Measurements from ENCODE around the gene GALNT4.

The GALNT4 gene

DNA sequence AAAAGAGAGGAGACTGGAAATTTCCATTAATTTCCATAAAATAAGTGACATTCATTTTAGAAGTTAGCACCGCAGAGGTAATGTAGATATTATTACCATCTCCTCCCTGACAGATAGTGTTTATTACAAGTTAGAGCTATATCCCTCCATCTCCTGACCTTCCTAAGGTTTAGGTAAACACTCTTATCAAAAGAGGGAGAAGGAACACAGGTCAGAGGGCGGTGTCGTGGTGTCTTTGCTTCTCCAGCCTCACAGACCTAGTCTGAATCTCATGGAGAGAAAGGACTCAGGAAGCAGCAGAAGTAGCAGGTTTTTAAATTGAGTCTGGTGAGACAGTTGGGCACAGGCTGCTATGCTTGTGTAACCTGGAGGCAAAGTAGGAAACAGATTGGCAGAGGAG, 12.8 kb upstream of the GALNT4 start:
- H3K4me1 ChIP-seq (ENCODE audit: low read length): no peaks in the 10 kb centered on the region
- no peak overlapping the region for H3K4me2 ChIP-seq (ENCODE audit: low read length)
- H3K4me3 ChIP-seq (ENCODE audit: low read length): no peak overlapping the region
- H3K36me3 ChIP-seq (replicated peaks; ENCODE audit: low read depth, low read length): no peaks in the 10 kb centered on the region
- H3K9ac ChIP-seq (ENCODE audit: low read length): no peak overlapping the region
- no peaks in the 10 kb centered on the region for H3K9me3 ChIP-seq (ENCODE audit: insufficient read depth, low read length)
- H4K20me1 ChIP-seq (ENCODE audit: insufficient read depth, low read length): no peaks in the 10 kb centered on the region
- H2AFZ ChIP-seq (ENCODE audit: low read depth, low read length): no peak overlapping the region
- H3K79me2 ChIP-seq (ENCODE audit: low read length): no peaks in the 10 kb centered on the region
- no peak for TF ChIP-seq EZH2phosphoT487 (IDR thresholded peaks at IDR 0.05; ENCODE audit: low read depth)
- TF ChIP-seq, protein P1, sequence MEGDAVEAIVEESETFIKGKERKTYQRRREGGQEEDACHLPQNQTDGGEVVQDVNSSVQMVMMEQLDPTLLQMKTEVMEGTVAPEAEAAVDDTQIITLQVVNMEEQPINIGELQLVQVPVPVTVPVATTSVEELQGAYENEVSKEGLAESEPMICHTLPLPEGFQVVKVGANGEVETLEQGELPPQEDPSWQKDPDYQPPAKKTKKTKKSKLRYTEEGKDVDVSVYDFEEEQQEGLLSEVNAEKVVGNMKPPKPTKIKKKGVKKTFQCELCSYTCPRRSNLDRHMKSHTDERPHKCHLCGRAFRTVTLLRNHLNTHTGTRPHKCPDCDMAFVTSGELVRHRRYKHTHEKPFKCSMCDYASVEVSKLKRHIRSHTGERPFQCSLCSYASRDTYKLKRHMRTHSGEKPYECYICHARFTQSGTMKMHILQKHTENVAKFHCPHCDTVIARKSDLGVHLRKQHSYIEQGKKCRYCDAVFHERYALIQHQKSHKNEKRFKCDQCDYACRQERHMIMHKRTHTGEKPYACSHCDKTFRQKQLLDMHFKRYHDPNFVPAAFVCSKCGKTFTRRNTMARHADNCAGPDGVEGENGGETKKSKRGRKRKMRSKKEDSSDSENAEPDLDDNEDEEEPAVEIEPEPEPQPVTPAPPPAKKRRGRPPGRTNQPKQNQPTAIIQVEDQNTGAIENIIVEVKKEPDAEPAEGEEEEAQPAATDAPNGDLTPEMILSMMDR (IDR thresholded peaks at IDR 0.05; ENCODE audit: low read depth, low read length): no peak
- no peak overlapping the region for H3K27ac ChIP-seq (ENCODE audit: low read length)
- no peaks in the 10 kb centered on the region for H3K27me3 ChIP-seq (ENCODE audit: low read depth, low read length)

DNA sequence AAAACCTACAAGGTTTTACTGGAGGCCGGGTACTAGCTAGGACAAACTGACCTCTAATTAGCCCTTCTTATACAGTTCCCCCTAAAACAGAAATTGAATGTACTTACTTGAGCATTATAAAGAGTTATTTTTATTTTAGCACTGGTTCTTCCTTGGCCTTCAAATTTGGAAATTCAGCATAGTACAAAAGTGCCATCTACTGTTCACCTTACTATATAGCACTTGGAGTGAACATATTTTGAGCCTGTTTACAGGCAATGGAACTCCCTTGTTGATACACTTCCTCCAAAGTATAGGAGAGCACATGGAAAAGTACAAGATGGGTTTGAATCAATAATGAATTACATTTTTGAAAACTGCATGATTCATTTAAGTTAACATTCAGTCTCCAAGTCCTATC, 5.1 kb upstream of the GALNT4 start:
- no peak for TF ChIP-seq EZH2phosphoT487 (IDR thresholded peaks at IDR 0.05; ENCODE audit: low read depth)
- TF ChIP-seq, protein P1 (IDR thresholded peaks at IDR 0.05; ENCODE audit: low read depth, low read length): peak; percentile 78
- H4K20me1 ChIP-seq (ENCODE audit: insufficient read depth, low read length): no peaks in the 10 kb centered on the region
- H3K27me3 ChIP-seq (ENCODE audit: low read depth, low read length): no peaks in the 10 kb centered on the region
- H3K79me2 ChIP-seq (ENCODE audit: low read length): peaks cover 7% of the 10 kb centered on the region; the same call in 1 of the 2 replicates
- H3K4me2 ChIP-seq (ENCODE audit: low read length): no peak overlapping the region
- H2AFZ ChIP-seq (ENCODE audit: low read depth, low read length): no peak overlapping the region
- no peaks in the 10 kb centered on the region for H3K36me3 ChIP-seq (replicated peaks; ENCODE audit: low read depth, low read length)
- H3K9me3 ChIP-seq (ENCODE audit: insufficient read depth, low read length): no peaks in the 10 kb centered on the region
- no peak overlapping the region for H3K27ac ChIP-seq (ENCODE audit: low read length)
- peaks cover 9% of the 10 kb centered on the region; the same call in 1 of the 2 replicates for H3K4me1 ChIP-seq (ENCODE audit: low read length)
- H3K9ac ChIP-seq (ENCODE audit: low read length): no peak overlapping the region
- no peak overlapping the region for H3K4me3 ChIP-seq (ENCODE audit: low read length)

DNA sequence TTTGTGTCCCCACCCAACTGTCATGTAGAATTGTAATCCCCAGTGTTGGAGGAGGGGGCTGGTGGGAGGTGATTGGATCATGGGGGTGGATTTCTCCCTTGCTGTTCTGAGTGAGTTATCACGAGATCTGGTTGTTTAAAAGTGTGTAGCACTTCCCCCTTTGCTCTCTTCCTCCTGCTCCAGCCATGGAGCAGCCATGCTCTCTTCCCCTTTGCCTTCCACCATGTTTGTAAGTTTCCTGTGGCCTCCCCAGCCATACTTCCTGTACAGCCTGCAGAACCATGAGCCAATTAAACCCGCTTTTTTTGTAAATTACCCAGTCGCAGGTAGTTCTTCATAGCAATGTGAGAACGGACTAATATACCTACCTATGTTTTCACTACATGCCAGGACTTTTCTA, 3.8 kb upstream of the GALNT4 start:
- Histone ChIP-seq H3K4me3 (ENCODE audit: low read length) (no peak overlapping the region), H3K4me2 (ENCODE audit: low read length) (peak overlapping the region; percentile 12; the same call in 1 of the 2 replicates), H2AFZ (ENCODE audit: low read depth, low read length) (no peak overlapping the region; the same call in 1 of the 2 replicates), H3K9me3 (ENCODE audit: insufficient read depth, low read length) (no peaks in the 10 kb centered on the region), H3K9ac (ENCODE audit: low read length) (no peak overlapping the region), H3K27ac (ENCODE audit: low read length) (no peak overlapping the region), H3K4me1 (ENCODE audit: low read length) (peaks cover 15% of the 10 kb centered on the region), H3K36me3 (replicated peaks; ENCODE audit: low read depth, low read length) (no peaks in the 10 kb centered on the region), H3K27me3 (ENCODE audit: low read depth, low read length) (no peaks in the 10 kb centered on the region), H3K79me2 (ENCODE audit: low read length) (peaks cover 20% of the 10 kb centered on the region), H4K20me1 (ENCODE audit: insufficient read depth, low read length) (no peaks in the 10 kb centered on the region)
- TF ChIP-seq EZH2phosphoT487 (IDR thresholded peaks at IDR 0.05; ENCODE audit: low read depth): no peak
- TF ChIP-seq, protein P1 (IDR thresholded peaks at IDR 0.05; ENCODE audit: low read depth, low read length): no peak

DNA sequence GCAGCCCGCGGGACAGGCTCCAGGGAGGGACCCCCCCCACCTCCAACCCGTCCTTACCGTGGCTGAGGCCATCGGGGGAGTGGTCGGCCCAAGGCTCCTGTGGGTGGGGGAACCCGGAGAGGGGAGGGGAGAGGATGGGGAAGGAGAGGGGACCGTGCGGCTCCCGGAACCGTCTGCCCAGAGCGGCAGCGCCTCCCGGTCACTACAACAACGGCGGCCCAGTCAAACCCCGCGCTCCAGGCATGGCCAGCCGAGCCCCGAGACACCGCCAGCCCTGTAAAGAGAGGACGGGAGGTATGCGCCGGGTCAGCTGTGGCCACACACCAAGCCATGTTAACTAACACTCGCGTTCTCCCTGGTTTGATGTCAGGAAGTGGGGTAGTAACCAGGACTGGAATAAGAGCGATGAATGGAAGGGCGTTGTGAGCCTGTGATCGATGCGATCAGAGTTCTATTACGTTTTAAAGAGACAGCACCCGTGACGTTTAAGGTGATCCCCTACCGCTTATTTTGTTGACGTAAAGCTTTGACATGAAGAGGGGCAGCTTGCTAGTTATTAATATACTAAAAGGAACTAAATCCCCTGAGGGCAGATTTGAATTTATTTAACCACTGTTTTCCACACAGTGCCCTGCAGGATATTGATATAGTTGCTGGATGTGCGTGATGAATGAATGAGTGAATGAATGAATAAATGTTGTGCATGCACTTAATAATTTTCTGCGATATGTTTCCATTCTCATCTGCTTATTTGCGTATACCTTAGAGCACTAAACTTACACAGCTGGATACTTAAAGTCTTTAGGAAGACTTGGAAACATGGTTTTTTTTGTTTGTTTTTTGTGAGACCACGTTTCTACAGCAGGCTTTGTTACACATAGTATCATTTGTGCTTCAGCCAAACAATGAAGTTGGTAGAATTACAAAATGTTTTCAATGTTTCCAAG, 1.5 kb upstream of the GALNT4 start, which contains the start of gene POC1B:
Gene POC1B (minus strand): TSS at position 224 of the 947 bp plus-strand sequence. CDS start 152 bp downstream, at position 72.
- Histone ChIP-seq H3K4me2 (ENCODE audit: low read length) (peak within 1 kb of the TSS; percentile 89), H3K27me3 (ENCODE audit: low read depth, low read length) (no peaks in the 10 kb centered on the region), H3K27ac (ENCODE audit: low read length) (peak within 1 kb of the TSS; percentile 79), H3K36me3 (replicated peaks; ENCODE audit: low read depth, low read length) (peaks cover 9% of the 10 kb centered on the region), H3K4me1 (ENCODE audit: low read length) (peaks cover 20% of the 10 kb centered on the region), H3K4me3 (ENCODE audit: low read length) (peak within 1 kb of the TSS; percentile 94), H3K9me3 (ENCODE audit: insufficient read depth, low read length) (no peaks in the 10 kb centered on the region), H3K9ac (ENCODE audit: low read length) (peak within 1 kb of the TSS; percentile 89), H2AFZ (ENCODE audit: low read depth, low read length) (peak within 1 kb of the TSS; percentile 100), H3K79me2 (ENCODE audit: low read length) (peaks cover 31% of the 10 kb centered on the region), H4K20me1 (ENCODE audit: insufficient read depth, low read length) (no peaks in the 10 kb centered on the region)
- no peak for TF ChIP-seq EZH2phosphoT487 (IDR thresholded peaks at IDR 0.05; ENCODE audit: low read depth)
- TF ChIP-seq, protein P1 (IDR thresholded peaks at IDR 0.05; ENCODE audit: low read depth, low read length): no peak

Measured in OCI-LY3 (cell line).